Activated CD8-positive, alpha-beta memory T cell treated with anti-CD3 and anti-CD28 coated beads, Interleukin-2, amount 50 U/mL, for 1 hour (primary cell): ENCODE measurements around the gene SMYD1.
"Not testable (repeated sequence)": the region's sequence is repeated elsewhere in the genome, so short reads cannot be mapped to it uniquely, and the experiment has no call there.

Source experiments
- DNase-seq: peaks from one replicate; pipeline ENCODE4 v3.0.0-alpha.2; 2020; ENCODE audit errors: extremely low read depth

SMYD1 gene

DNA sequence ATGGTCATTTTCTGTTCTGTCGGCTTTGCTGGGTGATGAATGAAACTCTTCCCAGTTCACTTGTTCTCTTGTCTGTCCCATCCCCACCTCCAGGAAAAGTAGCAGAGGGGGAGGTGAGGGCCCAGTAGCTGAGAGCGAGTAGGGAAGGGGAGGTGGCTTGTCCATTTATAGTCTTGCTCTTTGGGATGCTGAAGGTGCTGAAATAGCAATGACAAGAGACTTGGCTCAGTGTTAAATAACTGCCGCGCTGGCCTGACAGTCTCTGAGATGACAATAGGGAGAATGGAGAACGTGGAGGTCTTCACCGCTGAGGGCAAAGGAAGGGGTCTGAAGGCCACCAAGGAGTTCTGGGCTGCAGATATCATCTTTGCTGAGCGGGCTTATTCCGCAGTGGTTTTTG, at the start of gene SMYD1:
Gene SMYD1 (plus strand): TSS at position 228 of the 400 bp plus-strand sequence. CDS start 40 bp downstream, at position 268.
- no peak for DNase-seq

DNA sequence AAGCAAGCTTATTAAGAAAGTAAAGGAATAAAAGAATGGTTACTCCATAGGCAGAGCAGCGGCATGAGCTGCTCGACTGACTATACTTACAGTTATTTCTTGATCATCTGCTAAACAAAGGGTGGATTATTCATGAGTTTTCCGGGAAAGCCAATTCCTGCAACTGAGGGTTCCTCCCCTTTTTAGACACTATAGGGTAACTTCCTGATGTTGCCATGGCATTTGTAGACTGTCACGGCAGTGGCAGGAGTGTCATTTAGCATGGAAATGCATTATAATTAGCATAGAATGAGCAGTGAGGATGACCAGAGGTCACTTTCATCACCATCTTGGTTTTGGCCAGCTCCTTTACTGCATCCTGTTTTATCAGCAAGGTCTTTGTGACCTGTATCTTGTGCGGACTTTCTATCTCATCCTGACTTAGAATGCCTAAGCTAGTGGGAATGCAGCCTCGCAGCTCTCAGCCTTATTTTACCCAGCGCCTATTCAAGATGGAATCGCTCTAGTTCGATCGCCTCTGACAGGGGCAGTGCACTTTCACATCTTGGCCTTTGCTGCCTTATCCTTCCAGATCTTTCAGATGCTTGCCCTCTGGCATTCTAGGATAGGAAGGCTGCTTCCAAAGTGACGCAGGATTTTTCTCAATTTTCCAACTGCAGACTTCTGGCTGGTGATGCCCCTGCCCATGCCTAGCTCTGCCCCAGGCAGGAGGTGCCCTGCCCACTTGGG, 49.4 kb upstream of the SMYD1 start:
- not testable (repeated sequence) for DNase-seq

DNA sequence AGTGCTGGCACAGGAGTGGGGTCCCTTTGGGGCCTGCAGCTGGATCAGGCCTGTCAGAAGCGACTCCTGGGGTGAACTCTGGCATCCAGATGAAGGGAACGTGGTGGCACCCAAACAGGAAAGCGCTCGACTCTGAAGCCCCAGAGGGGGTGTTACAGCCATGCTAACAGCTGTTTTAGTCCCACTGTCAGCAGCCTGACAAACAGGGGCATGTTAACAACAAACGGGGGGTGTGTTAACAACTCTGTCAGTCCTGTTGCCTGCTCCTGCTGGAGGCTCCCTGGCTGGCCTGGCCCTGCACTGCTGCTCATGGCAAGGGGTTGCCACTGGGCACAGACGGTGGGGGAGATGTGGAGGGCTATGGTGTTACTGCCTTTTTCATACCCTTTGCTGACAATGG, 48.7 kb upstream of the SMYD1 start:
- no peak for DNase-seq

DNA sequence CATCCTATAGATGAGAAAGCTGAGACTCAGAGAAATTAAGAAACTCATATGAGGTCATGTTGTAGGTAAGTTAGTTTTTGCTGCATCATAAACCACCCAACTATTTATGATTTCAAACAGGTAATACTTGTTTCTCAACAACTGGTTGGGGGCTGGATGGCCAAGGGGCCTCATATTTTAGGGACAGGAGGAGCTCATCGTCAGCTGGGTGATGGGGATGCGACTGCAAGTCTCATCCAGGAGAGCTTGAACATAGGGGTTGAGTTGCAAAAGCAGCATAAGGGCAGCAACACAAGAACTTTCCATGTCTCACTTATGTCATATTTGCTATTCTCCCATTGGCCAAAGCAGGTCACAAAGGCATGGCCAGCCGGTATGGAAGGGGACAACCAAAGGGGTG, 47.6 kb upstream of the SMYD1 start:
- DNase-seq: no peak

DNA sequence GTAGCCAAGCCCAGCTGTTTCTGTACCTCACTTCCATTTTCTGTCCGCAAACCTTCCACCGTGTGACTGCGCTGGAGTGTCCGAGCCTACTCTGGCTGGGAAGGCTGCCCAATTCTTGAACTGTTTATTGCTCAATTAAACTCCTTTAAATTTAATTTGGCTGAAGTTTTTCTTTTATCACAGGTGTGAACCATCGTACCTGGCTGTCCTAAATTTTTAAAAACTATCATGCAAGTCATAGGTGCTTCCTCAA, 45.0 kb upstream of the SMYD1 start:
- no peak for DNase-seq

DNA sequence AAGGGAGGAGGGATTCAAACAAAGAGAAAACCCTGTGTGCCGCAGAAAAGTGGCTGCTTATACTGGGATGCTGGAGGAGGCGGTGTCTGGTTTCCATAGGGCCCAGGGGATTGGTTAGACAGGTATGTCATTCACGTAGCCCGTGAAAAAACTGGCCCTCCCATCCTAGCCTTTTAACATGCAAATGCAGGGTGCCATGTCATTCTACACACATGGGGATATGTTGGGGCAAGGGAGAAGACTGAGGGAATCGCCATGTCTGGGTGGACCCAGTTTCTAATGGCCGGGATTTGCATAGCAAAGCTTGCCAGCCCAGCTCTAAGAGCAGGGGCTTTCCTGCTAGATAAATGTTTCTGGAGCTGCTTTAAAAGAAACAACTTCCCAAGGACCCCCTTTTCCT, 43.1 kb upstream of the SMYD1 start:
- no peak for DNase-seq

DNA sequence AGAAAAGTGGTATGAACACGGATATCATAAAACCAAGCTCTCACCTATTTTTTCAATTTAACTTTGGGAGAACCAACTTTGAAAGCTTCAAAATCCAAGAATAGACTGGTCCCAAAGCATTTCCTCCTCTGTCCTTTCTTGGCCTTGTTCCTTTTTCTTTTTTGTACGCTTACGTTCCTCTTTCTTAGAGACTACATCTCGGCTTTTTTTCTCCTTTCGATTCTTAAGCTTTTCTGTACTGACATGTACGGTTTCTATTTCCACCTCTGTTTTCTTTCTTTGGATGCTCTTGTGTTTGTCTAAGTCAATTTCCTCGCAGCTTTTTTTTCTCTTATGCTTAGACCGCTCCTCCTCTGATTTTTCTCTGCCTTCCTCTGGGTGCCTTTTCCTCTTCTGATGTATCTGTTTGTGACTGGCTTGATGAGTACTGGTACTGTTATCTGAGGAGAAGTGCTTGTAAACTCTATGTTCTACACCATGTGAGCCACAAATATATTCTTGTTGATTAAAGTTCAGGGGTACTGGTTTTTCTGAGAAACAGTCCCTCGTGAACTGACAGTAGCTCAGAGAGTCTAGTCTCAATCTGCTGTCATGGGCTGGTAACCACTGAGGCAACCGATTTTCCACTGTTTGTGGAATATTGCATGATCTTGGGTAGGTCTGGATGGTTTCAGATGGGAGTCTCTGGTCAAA, 39.8 kb upstream of the SMYD1 start:
- no peak for DNase-seq

DNA sequence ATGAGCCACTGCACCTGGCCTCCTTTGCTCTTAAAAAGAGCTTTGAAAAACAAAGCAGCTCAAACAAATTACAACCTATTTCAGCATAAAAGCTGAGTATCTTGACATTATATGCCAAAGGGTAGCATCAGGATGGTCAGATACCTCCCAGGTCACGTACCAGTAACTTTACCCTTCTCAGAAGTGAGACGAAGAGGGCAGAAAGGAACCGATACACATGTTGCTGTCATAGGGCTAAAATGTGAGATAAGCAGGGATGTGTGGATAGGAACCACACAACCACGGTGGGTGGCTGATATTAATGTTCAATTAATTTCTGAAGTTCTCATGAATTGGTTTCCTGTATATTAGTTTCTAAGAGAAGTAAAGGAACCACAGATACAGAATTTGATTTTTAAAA, 38.7 kb upstream of the SMYD1 start:
- DNase-seq: no peak

DNA sequence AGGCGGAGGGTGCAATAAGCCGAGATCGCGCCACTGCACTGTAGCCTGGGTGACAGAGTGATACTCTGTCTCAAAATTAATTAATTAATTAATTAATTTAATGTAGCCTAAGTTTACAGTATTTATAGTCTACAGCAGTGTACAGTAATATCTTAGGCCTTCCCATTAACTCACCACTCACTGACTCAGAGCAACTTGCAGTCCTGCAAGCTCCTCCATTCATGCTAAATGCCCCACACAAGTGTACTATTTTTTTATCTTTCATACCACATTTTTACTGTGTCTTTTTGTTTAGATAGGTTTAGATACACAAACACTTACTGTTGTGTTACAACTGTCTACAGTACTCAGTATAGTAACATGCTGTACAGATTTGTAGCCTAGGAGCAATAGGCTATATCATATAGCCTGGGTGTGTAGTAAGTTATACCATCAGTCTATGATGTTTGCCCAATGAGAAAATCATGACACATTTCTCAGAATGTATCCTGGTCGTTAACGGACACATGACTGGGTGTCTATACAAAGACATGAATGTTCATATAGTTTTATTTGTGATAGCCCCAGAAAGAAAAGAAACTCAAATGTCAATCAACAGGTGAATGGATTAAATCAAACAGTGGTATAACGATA, 35.4 kb upstream of the SMYD1 start:
- no peak for DNase-seq

DNA sequence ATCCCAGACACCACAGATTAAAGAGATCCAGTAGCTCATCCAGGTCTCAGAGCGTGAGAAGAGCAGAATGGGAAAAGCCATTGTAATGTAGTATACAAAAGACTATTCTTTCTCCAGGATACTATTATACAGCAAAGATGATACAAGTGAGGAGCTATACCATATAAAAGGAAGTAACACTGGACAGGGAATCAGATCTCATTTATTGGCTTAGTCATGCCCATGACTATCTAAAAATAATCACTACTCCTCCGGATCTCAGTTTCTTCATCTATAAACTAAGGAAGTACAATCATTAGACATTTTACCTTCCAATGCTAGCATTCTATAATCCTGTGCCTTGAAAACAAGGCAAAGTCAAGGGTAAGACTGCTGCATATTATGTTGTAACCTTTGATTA, 31.4 kb upstream of the SMYD1 start:
- no peak for DNase-seq

DNA sequence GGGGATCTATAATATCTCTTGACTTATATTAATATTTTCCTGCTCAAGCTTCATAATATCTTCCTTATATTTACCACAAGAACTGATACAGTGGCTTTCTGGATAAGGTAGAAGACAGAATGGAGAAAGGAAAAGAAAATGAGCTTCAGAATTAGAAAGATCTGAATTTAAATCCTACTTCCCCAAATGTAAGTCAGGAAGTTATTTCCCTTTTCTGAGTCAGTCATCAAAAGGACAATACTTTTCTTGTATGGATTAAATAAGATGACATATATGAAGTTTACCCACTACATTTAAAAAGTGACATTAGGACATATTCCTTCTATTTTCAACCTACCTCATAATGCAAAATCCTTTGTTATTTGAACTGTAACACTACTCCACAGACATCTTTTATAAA, 31.0 kb upstream of the SMYD1 start:
- DNase-seq: no peak

DNA sequence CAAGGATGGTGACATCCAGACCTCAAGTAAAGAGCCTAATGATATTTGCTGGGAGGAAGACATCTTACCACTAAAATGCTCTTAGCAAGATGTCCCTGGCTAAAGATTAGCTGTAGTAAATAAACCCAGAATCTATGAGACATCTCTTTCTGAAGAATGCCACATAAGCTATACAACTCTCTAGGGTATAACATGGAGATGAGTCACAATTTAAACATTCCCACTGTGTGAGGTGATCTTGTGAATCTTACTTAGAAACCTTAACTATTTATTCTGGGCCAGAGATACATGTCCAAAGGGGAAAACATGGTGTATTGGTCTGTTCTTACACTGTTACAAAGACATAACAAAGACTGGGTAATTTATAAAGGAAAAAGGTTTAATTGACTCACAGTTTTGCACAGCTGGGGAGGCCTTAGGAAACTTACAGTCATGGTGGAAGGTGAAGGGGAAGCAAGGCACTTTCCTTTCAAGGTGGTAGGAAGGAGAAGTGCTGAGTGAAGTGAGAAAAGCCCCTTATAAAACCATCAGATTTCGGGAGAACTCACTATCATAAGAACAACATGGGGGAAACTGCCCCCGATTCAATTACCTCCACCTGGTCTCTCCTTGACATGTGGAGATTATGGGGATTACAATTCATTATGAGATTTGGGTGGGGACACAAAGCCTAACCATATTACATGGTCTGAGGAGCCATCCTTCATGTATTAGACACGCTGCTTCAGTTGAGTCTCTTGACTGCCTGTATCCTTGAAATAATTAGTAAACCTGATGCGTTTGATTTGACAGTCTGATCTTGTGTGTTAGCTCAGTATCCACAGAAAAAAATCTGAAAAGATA, 29.1 kb upstream of the SMYD1 start:
- DNase-seq: no peak

DNA sequence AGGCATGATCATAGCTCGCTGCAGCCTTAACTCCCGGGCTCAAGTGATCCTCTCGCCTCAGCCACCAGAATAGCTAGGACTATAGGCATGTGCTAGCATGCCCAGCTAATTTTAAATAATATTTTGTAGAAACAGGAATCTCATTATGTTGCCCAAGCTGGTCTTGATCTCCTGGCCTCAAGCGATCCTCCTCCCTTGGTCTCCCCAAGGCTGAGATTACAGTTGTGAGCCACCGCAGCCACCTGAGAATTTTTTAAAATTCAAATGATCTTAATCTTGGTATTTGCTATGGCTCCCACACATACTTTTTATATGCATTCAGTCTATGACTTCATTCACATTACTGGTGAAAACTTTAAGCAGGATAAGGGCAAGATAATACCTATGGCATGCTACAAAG, 25.1 kb upstream of the SMYD1 start:
- DNase-seq: no peak

DNA sequence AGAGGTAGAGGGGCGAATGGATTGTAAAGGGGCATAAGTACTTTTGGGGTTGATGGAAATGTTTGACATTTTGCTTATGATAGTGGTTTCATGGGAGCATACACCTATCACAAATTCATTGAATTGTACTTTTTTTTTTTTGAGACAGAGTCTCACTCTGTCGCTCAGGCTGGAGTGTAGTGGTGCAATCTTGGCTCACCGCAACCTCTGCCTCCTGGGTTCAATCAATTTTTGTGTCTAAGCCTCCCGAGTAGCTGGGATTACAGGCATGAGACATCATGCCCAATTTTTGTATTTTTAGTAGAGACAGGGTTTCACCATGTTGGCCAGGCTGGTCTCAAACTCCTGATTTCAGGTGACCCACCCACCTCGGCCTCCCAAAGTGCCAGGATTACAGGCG, 22.1 kb upstream of the SMYD1 start:
- DNase-seq: not testable (repeated sequence)

DNA sequence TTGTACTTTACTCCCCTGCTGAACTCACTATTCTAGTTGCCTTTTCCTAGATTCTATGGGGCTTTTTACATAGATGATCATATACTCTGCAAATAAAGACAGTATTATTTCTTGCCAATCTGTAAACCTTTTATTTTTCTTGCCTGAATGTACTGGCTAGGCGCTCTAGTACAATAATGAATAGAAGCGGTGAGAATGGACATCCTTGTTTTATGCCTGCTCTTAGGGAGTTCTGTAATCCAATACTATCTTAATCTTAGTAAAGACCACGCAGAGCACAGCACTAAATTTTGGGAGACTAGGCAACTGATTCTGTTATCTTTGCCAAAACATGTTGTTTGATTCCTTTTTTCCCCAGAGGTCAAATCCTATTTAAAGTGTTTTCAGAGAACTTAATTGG, 19.1 kb upstream of the SMYD1 start:
- DNase-seq: no peak

DNA sequence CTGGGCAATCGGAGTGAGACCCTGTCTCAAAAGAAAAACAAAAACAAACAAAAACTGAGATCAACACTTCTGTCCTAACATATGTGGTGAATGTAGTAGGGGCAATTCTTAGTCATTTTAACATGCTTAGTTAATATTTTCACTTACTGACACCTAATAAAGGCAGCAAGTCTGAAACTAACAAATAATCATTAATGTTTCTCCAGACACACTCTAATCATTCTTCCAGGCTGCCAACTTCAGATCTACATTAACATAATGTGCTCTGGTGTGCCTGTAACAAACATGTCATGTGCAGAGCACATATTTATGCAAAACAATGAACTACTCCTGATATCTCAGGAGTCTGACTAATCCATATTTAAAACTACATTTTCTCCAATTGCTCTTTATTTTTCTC, 18.0 kb upstream of the SMYD1 start:
- no peak for DNase-seq

DNA sequence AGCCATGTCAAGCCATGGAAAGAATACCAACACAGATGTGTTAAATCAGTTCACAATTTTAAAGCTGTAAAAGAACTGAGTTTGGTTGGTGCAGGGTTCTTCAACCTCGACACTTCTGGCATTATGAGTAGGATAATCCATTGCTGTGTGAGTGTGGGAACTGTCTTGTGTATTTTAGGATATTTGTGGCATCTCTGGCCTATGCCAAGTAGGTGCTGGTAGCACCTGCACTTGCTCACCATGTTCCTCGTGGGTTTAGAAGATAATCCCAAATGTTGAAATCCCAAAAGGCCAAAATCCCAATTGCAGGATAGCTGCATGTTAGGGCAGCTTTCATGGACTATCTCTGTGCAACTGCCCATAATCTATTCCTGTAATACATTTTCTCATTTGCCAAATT, 15.8 kb upstream of the SMYD1 start:
- DNase-seq: no peak

DNA sequence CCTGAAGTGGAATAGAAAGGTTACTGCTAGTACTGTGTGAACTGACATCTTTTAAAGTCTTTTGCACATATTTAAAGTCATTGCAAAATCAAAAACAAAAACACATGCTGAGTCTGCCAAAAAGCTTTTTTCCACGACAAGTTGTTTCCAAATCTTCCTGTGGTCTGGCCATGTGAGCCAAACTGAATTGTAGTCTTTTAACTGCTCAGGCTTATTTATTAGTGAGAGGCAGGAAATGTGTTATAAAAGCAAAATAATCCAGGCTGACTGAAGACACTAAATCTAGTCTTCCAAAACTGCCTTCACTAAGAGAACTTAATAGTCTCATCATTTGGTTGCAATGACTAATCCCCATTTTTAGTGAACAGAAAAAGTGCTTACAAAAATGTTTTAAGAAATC, 14.3 kb upstream of the SMYD1 start:
- DNase-seq: no peak

DNA sequence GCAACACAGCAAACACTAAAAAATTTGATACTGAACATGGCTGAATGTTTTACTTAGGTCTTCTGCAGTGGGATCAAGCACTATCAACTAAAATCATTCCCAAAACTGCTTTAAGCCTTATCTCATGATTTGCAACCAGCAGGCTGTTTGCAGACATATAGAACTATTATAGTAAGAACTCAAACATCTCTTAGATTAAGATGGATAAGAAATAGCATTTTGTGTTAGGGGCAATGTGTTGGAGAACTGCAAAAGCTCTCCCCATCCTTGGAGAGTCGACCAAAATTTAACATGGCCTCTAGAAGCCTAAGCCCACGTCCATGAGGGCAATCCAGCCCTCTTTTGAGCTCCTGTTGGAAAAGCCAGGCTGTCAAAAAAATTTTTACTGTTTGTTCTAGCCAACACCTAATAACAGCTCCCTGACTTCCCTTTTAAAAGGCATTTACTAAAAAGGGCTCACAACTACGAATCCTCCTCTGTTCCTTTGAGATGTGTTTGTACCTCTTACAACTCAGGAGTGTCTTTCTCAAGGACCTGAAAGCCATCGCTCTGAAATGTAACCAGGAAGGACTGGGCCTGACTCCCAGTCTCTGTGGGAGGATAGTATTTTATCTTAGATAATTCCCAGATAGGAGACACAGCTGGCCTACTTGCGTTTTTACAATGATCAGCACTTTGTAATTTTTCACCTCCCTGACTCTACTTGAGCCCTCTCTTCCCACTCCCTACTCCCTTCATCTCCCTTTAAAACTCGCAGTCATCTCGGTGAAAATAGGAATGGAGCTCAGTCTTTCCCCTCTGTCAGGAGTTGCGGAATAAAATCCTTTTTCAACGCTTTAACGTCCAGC, 13.5 kb upstream of the SMYD1 start:
- no peak for DNase-seq

DNA sequence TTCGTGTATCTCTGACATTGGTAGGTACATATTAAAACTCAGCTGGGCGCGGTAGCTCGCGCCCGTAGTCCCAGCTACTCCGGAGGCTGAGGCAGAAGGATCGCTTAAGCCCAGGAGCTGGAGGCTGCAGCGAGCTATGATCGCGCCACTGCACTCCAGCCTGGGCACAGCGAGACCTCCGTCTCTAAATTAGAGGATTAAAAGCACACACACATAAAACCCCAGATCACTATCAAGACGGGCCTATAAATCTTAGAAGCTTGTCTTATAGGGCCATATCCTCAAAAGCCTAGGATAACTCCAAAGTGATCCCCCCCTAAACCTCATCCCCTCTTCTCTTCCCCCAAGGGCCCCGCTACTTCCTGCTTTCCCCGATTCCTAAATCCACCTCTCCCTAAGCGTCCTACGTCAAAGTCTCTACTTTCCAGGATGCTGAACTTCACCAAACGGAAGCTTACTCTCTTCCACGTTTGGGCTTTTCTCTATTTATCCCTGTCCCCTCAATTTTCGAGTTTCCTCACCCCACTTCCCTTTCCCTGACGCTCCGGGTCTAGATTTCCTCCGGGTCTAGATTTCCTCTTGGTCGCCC, 12.7 kb upstream of the SMYD1 start:
- DNase-seq: no peak
